NCI-H2227 treated with DMSO at 0.1 percent for 48 hours (cell line): ENCODE data around the gene EHBP1L1.

Source experiments
- DNase-seq: peaks from one replicate; lab custom pipeline; 2025; lab: John Stamatoyannopoulos, UW

The EHBP1L1 gene

GRCh38 chr11:65616575-65617001 is 40.7 kb downstream of the EHBP1L1 start:
- no peak for DNase-seq

DNA sequence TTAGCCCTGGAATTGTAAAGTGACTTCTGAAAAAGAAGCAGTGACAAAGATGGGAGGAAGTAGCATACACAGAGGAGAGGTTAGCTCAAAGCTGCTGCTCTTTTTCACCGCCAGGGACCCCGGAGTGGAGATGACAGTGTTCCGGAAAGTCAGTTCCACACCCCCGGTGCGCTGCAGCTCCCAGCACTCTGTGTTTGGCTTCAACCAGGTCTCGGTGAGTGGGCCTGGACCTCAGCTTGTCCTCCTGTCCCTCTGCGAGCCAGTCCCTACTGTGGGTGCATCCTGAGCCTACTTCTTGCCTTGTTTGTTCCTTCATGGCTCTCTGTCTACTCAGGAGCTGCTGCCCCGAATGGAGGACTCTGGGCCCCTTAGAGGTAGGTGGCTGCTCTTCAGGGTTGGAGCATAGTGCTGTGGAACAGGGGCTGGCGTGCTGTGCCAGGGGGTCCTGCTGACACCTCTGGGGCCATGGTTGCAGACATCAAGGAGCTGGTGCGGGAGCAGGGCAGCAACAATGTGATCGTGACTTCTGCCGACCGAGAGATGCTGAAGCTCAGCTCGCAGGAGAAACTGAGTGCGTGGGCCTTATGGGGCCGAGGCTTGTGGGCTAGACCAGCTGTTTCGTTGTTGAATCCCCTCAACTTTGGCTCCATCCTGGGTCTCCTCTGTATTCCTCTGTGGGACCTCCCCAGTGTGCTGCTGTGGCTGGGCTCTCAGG is 41.4 kb downstream of the EHBP1L1 start:
- no peak for DNase-seq

- no peak for DNase-seq
These were observed 42.3 kb downstream of the EHBP1L1 start for GRCh38 chr11:65617990-65618751.

DNA sequence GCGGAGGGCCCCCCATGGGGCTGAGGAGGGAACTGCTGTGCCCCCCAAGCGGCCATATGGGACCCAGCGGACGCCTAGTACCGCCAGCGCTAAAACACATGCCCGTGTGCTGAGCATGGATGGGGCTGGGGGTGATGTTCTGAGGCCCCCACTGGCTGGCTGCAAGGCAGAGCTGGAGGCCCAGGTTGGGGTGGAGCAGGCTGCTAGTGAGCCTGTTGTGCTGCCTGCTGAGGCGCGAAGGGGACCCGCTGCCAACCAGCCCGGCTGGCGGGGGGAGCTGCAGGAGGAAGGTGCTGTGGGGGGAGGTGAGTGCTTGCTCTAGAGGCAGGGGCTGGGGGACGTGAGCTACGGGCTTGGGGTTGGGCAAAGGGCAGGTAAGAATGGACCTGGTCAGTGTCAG is 42.9 kb downstream of the EHBP1L1 start:
- no peak for DNase-seq

GRCh38 chr11:65619281-65619928 is 43.6 kb downstream of the EHBP1L1 start:
- DNase-seq, result no peak

GRCh38 chr11:65620666-65621065 is 44.8 kb downstream of the EHBP1L1 start:
- no peak for DNase-seq

DNA sequence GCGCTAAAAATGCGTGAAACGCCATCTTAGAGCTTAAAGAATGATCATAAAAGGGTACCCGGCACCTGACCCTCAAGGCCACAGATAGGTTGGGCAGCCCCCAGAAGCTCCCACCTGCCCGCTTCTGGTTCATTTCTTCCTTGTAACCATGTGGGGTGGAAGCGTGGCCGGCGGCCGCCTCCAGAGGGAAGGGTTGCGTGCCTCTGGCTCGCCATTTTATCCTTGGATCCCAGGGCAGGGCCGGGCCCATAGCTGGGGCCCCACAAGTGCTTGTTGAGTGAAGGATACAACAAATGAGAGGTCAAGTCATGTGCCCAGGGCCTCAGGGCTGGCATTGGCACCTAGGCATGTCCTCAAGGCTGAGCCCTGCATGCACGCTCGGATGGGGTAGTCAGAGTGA is 45.6 kb downstream of the EHBP1L1 start:
- DNase-seq, result no peak

GRCh38 chr11:65622011-65622410 is 46.2 kb downstream of the EHBP1L1 start:
- no peak for DNase-seq

DNA sequence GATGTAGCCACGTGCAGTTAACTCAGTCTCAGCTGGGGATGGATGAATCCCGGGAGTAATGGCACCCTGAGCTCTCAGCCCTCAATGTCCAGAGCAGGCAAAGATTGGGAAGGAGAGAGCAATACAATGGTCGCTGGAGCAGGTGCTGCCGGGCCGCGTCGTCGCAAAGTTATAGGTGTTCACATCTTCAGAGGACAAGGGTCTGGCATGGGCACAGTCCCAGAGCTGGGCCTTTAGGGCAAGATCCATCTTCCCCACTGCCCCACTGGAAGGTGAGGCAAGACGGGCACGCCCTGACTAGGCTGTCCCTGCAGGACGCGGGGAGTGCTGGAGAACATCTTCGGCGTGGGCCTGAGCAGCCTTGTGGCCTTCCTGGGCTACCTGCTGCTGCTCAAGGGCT is 47.3 kb downstream of the EHBP1L1 start:
- no peak for DNase-seq

- no peak for DNase-seq
These were observed 48.2 kb downstream of the EHBP1L1 start for GRCh38 chr11:65623852-65624616.

GRCh38 chr11:65624931-65625627 is 49.2 kb downstream of the EHBP1L1 start:
- no peak for DNase-seq

GRCh38 chr11:65625628-65626342 is 49.9 kb downstream of the EHBP1L1 start:
- no peak for DNase-seq

DNA sequence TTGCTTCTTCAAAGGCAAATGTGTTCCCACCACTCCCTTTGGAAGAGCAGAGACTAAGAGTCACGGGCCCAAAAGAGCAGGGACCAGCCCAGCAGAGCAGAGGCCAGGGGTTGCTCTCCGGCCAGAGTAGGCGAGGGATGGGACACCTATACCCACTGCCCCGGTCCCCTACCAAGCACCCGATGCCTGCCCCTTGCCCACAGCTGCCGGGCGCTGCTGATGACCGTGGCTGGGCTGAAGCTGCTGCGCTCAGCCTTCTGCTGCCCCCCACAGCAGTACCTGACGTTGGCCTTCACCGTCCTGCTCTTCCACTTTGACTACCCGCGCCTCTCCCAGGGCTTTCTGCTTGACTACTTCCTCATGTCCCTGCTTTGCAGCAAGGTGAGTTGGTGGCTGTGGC is 51.3 kb downstream of the EHBP1L1 start:
- DNase-seq, result no peak

DNA sequence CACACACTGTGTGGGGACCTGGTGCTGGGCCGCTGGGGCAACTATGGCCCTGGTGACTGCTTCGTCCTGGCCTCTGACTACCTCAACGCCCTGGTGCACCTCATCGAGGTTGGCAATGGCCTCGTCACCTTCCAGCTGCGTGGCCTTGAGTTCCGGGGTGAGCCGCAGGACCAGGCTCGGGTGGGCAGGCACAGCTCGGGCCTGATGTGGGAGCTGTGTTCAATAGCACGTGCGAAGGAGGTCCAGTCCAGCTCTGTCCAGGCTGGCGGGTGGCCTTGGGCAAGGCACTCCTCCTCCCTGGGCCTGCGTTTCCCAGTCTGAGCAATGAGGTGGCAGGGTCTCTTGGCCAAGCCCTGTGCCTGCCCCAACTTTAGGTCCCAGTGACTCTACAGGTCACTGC is 53.7 kb downstream of the EHBP1L1 start:
- no peak for DNase-seq

DNA sequence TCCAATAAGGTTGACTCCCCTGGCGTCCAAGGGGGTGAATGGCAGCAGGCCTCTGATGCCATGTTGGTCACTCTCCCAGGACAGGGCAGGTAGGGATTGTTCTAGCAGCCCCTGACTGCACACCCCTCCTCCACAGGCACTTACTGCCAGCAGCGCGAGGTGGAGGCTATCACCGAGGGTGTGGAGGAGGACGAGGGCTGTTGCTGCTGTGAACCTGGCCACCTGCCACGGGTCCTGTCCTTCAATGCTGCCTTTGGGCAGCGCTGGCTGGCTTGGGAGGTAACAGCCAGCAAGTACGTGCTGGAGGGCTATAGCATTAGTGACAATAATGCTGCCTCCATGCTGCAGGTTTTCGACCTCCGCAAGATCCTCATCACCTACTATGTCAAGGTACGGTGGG is 54.4 kb downstream of the EHBP1L1 start:
- DNase-seq, result no peak

GRCh38 chr11:65633390-65634108 is 57.7 kb downstream of the EHBP1L1 start:
- DNase-seq, result no peak

DNA sequence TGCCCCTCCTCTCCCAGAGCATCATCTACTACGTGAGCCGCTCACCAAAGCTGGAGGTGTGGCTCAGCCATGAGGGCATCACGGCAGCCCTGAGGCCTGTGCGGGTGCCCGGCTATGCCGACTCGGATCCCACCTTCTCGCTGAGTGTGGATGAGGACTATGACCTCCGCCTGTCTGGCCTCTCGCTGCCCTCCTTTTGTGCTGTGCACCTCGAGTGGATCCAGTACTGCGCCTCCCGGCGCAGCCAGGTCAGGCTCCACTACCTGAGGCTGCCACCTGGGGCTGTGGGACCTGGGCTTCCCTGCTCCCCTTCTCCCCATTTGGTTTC is 58.2 kb downstream of the EHBP1L1 start:
- DNase-seq, result no peak

DNA sequence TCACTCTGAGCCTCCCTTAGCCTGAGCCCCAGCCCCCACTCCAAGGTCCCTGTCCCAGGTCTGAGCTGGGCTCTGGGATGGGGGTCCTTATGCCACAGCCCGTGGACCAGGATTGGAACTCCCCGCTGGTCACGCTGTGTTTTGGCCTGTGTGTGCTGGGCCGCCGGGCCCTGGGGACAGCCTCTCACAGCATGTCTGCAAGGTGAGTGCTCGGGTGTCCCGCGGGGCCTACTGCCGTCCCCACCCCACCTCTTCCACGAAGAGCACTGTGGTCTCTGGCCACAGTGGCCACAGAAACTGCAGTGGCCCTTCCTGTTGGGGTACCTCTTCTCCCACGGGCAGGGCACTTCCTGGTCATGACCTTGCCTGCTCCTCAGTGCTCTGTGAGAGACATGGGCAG is 58.6 kb downstream of the EHBP1L1 start:
- DNase-seq, result no peak

GRCh38 chr11:65634905-65635731 is 59.3 kb downstream of the EHBP1L1 start:
- DNase-seq, result no peak
